ENCODE measurements around the gene TSFM. TPM values are rescaled to one million over a fixed set of nuclear protein-coding genes. Genes with fewer than 3 reads are reported as not detected.

TSFM gene
- total and polyA plus RNA-seq, 9 of the 15 experiments (the other 6 are each of a cell fraction or from before 2014, with no cell fraction given) = 44.6 to 198 (median 60.2) TPM

DNA sequence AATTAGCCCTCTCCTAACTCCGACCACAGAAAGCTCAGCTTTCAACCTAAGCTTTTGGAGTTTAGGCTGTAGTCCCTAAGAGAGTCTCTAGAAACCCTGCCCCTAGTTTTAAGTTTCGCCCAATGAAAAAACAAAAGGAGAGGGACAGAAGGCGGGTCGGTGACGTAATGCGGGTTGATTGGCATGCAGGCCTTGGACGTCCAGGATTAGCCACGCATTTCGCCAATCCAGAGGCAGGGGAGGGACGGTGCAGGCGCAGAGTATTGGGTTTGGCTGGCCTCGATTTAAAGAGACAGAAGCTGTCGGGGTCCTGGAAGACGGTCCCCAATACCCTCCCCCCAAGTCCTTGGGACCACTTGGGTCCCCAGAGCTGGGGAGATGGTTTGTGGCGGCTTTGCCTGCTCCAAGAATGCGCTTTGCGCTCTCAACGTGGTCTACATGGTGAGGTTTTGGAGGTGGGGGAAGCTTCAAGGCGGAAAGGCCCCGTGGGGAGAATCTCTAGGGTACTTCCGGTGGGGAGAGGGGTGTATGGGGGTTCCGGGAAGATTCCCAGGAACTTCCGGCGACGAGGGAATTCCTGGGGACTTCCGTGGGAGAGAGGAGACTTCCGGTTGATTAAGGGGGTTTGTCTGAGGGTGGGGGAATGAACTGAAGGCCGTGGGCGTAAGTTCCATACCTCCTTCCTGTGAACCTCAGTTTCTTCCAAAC, 37.7 kb upstream of the TSFM start, which contains the start of gene TSPAN31 (continued):
- TF ChIP-seq FOXM1 (IDR thresholded peaks at IDR 0.05; ENCODE audit: low read depth) (peak; percentile 45; the same call in 1 of the 2 replicates), FOXM1 (CRISPR knock-in tag; IDR thresholded peaks at IDR 0.05; ENCODE audit: low read depth) (no peak), CEBPB (tag; IDR thresholded peaks at IDR 0.05) (peak; percentile 85), NCOA1 (IDR thresholded peaks at IDR 0.05; ENCODE audit: low read depth) (no peak; the same call in none of the 2 replicates), CREBBP (IDR thresholded peaks at IDR 0.05; ENCODE audit: low read depth, low read length) (no peak), ETS2 (tag; IDR thresholded peaks at IDR 0.05; ENCODE audit: borderline replicate concordance, poor library complexity, severe bottlenecking) (no peak), CREB1 (IDR thresholded peaks at IDR 0.05) (peak; percentile 73; the same call in 1 of the 2 replicates), CREB1 (CRISPR knock-in tag; IDR thresholded peaks at IDR 0.05) (peak; percentile 82), SRF (CRISPR knock-in tag; IDR thresholded peaks at IDR 0.05) (peak in 1 of 2 experiments; percentile 32; a peak in 2 of 4 replicates), LARP7 (IDR thresholded peaks at IDR 0.05) (no peak), RBM14 (IDR thresholded peaks at IDR 0.05; ENCODE audit: borderline replicate concordance, insufficient read depth, low read depth, low read length) (no peak), CHD2 (IDR thresholded peaks at IDR 0.05; ENCODE audit: low read depth, low read length) (peak; percentile 56; the same call in 1 of the 2 replicates), ZNF175 (CRISPR knock-in tag; IDR thresholded peaks at IDR 0.05; ENCODE audit: low read depth) (0 out of 2 replicates have a peak, but pooled peaks have one; percentile 45), RBM22 (IDR thresholded peaks at IDR 0.05; ENCODE audit: low read depth, low read length, poor library complexity, severe bottlenecking) (no peak), MAZ (CRISPR knock-in tag; conservative IDR thresholded peaks at IDR 0.05 in 1 of 2, IDR thresholded peaks at IDR 0.05 in 1 of 2) (peak in 1 of 2 experiments; percentile 75; a peak in 1 of 4 replicates)
- TF ChIP-seq, protein P1, sequence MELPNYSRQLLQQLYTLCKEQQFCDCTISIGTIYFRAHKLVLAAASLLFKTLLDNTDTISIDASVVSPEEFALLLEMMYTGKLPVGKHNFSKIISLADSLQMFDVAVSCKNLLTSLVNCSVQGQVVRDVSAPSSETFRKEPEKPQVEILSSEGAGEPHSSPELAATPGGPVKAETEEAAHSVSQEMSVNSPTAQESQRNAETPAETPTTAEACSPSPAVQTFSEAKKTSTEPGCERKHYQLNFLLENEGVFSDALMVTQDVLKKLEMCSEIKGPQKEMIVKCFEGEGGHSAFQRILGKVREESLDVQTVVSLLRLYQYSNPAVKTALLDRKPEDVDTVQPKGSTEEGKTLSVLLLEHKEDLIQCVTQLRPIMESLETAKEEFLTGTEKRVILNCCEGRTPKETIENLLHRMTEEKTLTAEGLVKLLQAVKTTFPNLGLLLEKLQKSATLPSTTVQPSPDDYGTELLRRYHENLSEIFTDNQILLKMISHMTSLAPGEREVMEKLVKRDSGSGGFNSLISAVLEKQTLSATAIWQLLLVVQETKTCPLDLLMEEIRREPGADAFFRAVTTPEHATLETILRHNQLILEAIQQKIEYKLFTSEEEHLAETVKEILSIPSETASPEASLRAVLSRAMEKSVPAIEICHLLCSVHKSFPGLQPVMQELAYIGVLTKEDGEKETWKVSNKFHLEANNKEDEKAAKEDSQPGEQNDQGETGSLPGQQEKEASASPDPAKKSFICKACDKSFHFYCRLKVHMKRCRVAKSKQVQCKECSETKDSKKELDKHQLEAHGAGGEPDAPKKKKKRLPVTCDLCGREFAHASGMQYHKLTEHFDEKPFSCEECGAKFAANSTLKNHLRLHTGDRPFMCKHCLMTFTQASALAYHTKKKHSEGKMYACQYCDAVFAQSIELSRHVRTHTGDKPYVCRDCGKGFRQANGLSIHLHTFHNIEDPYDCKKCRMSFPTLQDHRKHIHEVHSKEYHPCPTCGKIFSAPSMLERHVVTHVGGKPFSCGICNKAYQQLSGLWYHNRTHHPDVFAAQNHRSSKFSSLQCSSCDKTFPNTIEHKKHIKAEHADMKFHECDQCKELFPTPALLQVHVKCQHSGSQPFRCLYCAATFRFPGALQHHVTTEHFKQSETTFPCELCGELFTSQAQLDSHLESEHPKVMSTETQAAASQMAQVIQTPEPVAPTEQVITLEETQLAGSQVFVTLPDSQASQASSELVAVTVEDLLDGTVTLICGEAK (IDR thresholded peaks at IDR 0.05) = peak; percentile 89
- TF ChIP-seq, protein P1 (CRISPR knock-in tag; IDR thresholded peaks at IDR 0.05) = no peak
- TF ChIP-seq, protein P2, sequence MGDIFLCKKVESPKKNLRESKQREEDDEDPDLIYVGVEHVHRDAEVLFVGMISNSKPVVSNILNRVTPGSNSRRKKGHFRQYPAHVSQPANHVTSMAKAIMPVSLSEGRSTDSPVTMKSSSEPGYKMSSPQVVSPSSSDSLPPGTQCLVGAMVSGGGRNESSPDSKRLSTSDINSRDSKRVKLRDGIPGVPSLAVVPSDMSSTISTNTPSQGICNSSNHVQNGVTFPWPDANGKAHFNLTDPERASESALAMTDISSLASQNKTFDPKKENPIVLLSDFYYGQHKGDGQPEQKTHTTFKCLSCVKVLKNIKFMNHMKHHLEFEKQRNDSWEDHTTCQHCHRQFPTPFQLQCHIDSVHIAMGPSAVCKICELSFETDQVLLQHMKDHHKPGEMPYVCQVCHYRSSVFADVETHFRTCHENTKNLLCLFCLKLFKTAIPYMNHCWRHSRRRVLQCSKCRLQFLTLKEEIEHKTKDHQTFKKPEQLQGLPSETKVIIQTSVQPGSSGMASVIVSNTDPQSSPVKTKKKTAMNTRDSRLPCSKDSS (IDR thresholded peaks at IDR 0.05; ENCODE audit: low read depth, partially characterized antibody) = no peak

All from K562 (cell line).